GM12878 (cell line): ENCODE data around the gene LGALS9. TPM values are rescaled to one million over a fixed set of nuclear protein-coding genes. Genes with fewer than 3 reads are reported as not detected.

Source experiments
- ATAC-seq: fragments of 200-7000 bp; cut with Tn5 transposase; 3 replicates; pipeline ENCODE4 v1.9.1; 2020; ENCODE audit warnings: mild to moderate bottlenecking, moderate library complexity
- BruUV-seq: library from RNA; stranded (reverse); fragments of 400-500 nt; replicated peaks from 2 replicates; lab custom pipeline; 2021; lab: Mats Ljungman, UMichigan
- CTCF ChIA-PET: fragments of 300-600 bp; sonication (Branson Sonifier 250); formaldehyde crosslinking; extraction: SDS; loops from one replicate; lab custom pipeline; 2021; ENCODE audit warnings: inconsistent platforms; lab: Yijun Ruan, JAX
- POLR2A ChIA-PET: fragments of 350-600 bp; formaldehyde crosslinking; extraction: SDS; loops from one replicate; lab custom pipeline; 2021; ENCODE audit warnings: inconsistent platforms; lab: Charles Lee
- RAD21 ChIA-PET: fragments of 300-600 bp; sonication (Branson Sonifier 250); formaldehyde crosslinking; loops from one replicate; lab custom pipeline; 2023; ENCODE audit warnings: antibody characterized with exemption; ENCODE audit not compliant: unreplicated experiment; lab: Charles Lee
- SMC1A ChIA-PET: fragments of 300-600 bp; sonication (Branson Sonifier 250); formaldehyde crosslinking; loops from one replicate; lab custom pipeline; 2023; ENCODE audit not compliant: unreplicated experiment, uncharacterized antibody; lab: Charles Lee
- DNase-seq: peaks from one replicate; pipeline ENCODE4 v3.0.0-alpha.2; 2011; ENCODE audit warnings: low read depth, low spot score
- FAIRE-seq: peaks from 3 replicates; lab custom pipeline; 2011; peaks lifted over from hg19 to GRCh38; lab: Jason Lieb, UNC
- H2AFZ ChIP-seq: 2 replicates; pipeline ENCODE4 v1.6.0; 2011; ENCODE audit warnings: low read depth, low read length, control low read depth; ENCODE audit not compliant: control insufficient read depth
- H3K27ac ChIP-seq: 2 replicates; pipeline ENCODE4 v1.5.1; 2011; ENCODE audit warnings: control low read depth; ENCODE audit not compliant: control insufficient read depth, insufficient read depth
- H3K27me3 ChIP-seq, 2 experiments: replicated peaks in 1 of 2; 2 replicates each; pipeline versions ENCODE4 v1.6.0 to v1.6.1; 2011; ENCODE audit warnings: low read length in 1 of 2; ENCODE audit not compliant: control insufficient read depth in 2 of 2, insufficient read depth in 2 of 2
- H3K36me3 ChIP-seq, 2 experiments: 2 replicates each; pipeline ENCODE4 v1.5.1; 2011; ENCODE audit warnings: low read length in 1 of 2; ENCODE audit not compliant: control insufficient read depth in 2 of 2, insufficient read depth in 2 of 2
- H3K4me1 ChIP-seq: 2 replicates; pipeline ENCODE4 v1.6.1; 2011; ENCODE audit warnings: mild to moderate bottlenecking, low read length, moderate library complexity, mixed read lengths; ENCODE audit not compliant: control insufficient read depth, insufficient read depth
- H3K4me2 ChIP-seq: 2 replicates; pipeline ENCODE4 v1.6.0; 2011; ENCODE audit warnings: control low read depth; ENCODE audit not compliant: control insufficient read depth, insufficient read depth
- H3K4me3 ChIP-seq: fragments of 200-600 bp; sonication (generic); 2 replicates; pipeline ENCODE4 v1.5.1; 2016
- H3K79me2 ChIP-seq: 2 replicates; pipeline ENCODE4 v1.6.0; 2011; ENCODE audit warnings: low read length; ENCODE audit not compliant: control insufficient read depth, insufficient read depth
- H3K9ac ChIP-seq: 2 replicates; pipeline ENCODE4 v1.8.0; 2011; ENCODE audit warnings: low read length, control low read depth, mixed read lengths; ENCODE audit not compliant: control insufficient read depth, insufficient read depth
- H3K9me3 ChIP-seq: replicated peaks from 3 replicates; pipeline ENCODE4 v1.5.1; 2011; ENCODE audit warnings: mild to moderate bottlenecking, low read length; ENCODE audit not compliant: control insufficient read depth, insufficient read depth
- H4K20me1 ChIP-seq: 2 replicates; pipeline ENCODE4 v1.6.0; 2011; ENCODE audit not compliant: control insufficient read depth, insufficient read depth
- DPF2 ChIP-seq: fragments of 450-650 bp; IDR thresholded peaks from 2 replicates; pipeline ENCODE4 v1.6.1; 2017; ENCODE audit warnings: mild to moderate bottlenecking
- FOXK2 ChIP-seq: fragments of 450-650 bp; IDR thresholded peaks from 2 replicates; pipeline ENCODE4 v1.6.1; 2017; ENCODE audit warnings: mild to moderate bottlenecking, moderate library complexity
- KDM1A ChIP-seq: fragments of 200-600 bp; sonication (generic); IDR thresholded peaks from 2 replicates; pipeline ENCODE4 v1.6.1; 2016; ENCODE audit warnings: borderline replicate concordance
- SREBF1 ChIP-seq: IDR thresholded peaks from 2 replicates; pipeline ENCODE4 v1.6.1; 2012; ENCODE audit warnings: mild to moderate bottlenecking, low read length
- WRNIP1 ChIP-seq: IDR thresholded peaks from 2 replicates; pipeline ENCODE4 v1.6.1; 2011; ENCODE audit warnings: low read depth, low read length, improper control_type of control experiment, borderline replicate concordance
- ZBTB4 ChIP-seq: fragments of 450-650 bp; formaldehyde crosslinking; IDR thresholded peaks from 2 replicates; pipeline ENCODE4 v1.4.0; 2022; ENCODE audit warnings: mild to moderate bottlenecking, moderate library complexity
- WGBS: methylation state at CpG from one replicate; pipeline ENCODE4 v1.1.6; 2016; ENCODE audit warnings: low lambda C conversion rate; ENCODE audit not compliant: insufficient replicate concordance, insufficient coverage; ENCODE audit errors: missing lambda C conversion rate; 5-methylcytosine and 5-hydroxymethylcytosine counted together
- in situ Hi-C: fragments of 300-500 bp; cut with MboI; formaldehyde crosslinking; loops from 9 replicates; pipeline ENCODE4 v1.14.3; 2018; ENCODE audit warnings: mixed read lengths
- intact Hi-C: fragments of 100-400 bp; cut with micrococcal nuclease; formaldehyde crosslinking; loops from one replicate; pipeline ENCODE4 v1.14.2; 2022; ENCODE audit not compliant: unreplicated experiment
- polyA plus RNA-seq, 11 experiments: library from polyadenylated mRNA; depleted of rRNA in 4 of 11; unstranded in 6 of 11; stranded (reverse) in 5 of 11; fragments of >200 nt; fragmentation: Nextera tagmentation in 4 of 11; fragmentation: Illumina TruSeq in 1 of 11; extraction: Ambion mirVana in 4 of 11; extraction: Trizol in 1 of 11; gene quantifications; 1 replicate in 1 of 11; 2 replicates in 10 of 11; pipeline versions ENCODE4 v1.2.1 to v1.2.3, GENCODE V29; 2011 to 2016; ENCODE audit warnings: inconsistent platforms in 2 of 11, missing spikeins in 2 of 11, low read depth in 1 of 11
- total RNA-seq, 4 experiments: library from RNA; depleted of rRNA in 3 of 4; stranded (reverse); fragments of >200 nt in 3 of 4; fragmentation: Illumina TruSeq in 1 of 4; extraction: Trizol in 1 of 4; gene quantifications; 2 replicates each; pipeline versions ENCODE4 v1.2.1 to v1.2.3, GENCODE V29; 2013 to 2021
- TF ChIP-seq, protein P1 (sequence below): fragments of 450-650 bp; IDR thresholded peaks from 2 replicates; pipeline ENCODE4 v1.6.1; 2016; ENCODE audit warnings: mild to moderate bottlenecking, moderate library complexity, borderline replicate concordance

The LGALS9 gene
- total and polyA plus RNA-seq, 10 of the 15 experiments (the other 5 are each of a cell fraction or from before 2014, with no cell fraction given): 22.5 to 294 (median 155) TPM

DNA sequence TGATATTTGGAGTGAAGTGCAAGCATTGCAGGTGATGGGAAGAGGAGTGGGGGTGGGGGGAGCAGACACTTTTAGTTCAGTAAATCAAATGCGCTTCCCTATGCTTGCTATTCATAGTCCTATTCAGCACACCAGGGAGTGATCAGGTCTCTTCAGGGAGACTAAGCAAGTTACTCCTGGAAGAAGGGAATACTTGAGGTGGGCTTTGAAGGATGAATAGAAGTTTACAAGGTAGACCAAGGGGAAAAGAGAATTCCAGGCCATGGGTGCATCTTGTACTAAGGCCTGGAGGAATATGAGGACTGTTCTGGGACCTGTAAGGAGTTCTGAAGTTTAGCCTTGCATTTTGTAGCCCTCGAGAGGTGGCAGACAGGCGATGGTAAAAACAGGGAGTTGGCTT, 40.1 kb upstream of the LGALS9 start (continued):
- TF ChIP-seq, protein P1, sequence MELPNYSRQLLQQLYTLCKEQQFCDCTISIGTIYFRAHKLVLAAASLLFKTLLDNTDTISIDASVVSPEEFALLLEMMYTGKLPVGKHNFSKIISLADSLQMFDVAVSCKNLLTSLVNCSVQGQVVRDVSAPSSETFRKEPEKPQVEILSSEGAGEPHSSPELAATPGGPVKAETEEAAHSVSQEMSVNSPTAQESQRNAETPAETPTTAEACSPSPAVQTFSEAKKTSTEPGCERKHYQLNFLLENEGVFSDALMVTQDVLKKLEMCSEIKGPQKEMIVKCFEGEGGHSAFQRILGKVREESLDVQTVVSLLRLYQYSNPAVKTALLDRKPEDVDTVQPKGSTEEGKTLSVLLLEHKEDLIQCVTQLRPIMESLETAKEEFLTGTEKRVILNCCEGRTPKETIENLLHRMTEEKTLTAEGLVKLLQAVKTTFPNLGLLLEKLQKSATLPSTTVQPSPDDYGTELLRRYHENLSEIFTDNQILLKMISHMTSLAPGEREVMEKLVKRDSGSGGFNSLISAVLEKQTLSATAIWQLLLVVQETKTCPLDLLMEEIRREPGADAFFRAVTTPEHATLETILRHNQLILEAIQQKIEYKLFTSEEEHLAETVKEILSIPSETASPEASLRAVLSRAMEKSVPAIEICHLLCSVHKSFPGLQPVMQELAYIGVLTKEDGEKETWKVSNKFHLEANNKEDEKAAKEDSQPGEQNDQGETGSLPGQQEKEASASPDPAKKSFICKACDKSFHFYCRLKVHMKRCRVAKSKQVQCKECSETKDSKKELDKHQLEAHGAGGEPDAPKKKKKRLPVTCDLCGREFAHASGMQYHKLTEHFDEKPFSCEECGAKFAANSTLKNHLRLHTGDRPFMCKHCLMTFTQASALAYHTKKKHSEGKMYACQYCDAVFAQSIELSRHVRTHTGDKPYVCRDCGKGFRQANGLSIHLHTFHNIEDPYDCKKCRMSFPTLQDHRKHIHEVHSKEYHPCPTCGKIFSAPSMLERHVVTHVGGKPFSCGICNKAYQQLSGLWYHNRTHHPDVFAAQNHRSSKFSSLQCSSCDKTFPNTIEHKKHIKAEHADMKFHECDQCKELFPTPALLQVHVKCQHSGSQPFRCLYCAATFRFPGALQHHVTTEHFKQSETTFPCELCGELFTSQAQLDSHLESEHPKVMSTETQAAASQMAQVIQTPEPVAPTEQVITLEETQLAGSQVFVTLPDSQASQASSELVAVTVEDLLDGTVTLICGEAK: no peak

DNA sequence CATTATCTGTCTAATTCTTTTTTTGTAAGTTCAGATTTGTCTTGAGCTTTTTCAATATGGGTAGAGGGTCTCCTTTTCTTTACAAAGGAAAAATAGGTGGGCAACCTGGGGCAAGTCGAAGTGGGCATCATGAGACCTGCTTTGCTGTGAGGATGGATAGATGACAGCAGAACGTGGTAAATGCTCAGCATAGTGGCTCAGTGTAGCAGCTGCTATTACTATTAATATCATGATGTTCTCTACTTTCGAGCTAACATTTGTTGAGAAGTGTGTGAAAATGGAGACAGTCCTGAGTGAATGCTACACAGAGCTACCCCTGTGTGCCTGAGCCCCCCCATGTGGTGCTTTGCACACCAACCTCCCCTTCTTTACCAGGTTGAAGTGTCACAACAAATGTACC, 39.0 kb upstream of the LGALS9 start:
- POLR2A ChIA-PET: no interaction called here
- DNase-seq (no peak), FAIRE-seq (no peak), ATAC-seq (no peak)
- Histone ChIP-seq H3K4me3 (no peak overlapping the region), H3K9me3 (no peaks in the 10 kb centered on the region), H3K27ac (no peak overlapping the region), H2AFZ (no peak overlapping the region), H3K79me2 (no peaks in the 10 kb centered on the region), H3K27me3 (no peaks in the 10 kb centered on the region), H3K4me1 (no peaks in the 10 kb centered on the region), H3K36me3 (peaks cover 6 to 34% of the 10 kb centered on the region in 2 experiments; a peak in 3 of 4 replicates), H3K9ac (no peak overlapping the region), H3K4me2 (no peak overlapping the region), H4K20me1 (no peaks in the 10 kb centered on the region)
- BruUV-seq: no TSS peak
- intact Hi-C loops: no loop called here
- TF ChIP-seq WRNIP1: no peak
- no peak for TF ChIP-seq SREBF1
- no peak for TF ChIP-seq KDM1A
- TF ChIP-seq FOXK2: no peak
- TF ChIP-seq DPF2: no peak
- TF ChIP-seq ZBTB4 (CRISPR knock-in tag): no peak
- RAD21 ChIA-PET: no interaction called here
- SMC1A ChIA-PET: no interaction called here
- WGBS: 64% methylated on average over 3 of the region's 3 CpGs
- CTCF ChIA-PET: interaction anchor here (1.5 to 4.6 kb wide), 2 partner anchors 8 to 47 kb away, joined by 3 to 28 read pairs; no protein-coding TSS in a partner anchor
- in situ Hi-C loops: no loop called here
